Activated gamma-delta T cell treated with anti-CD3 and anti-CD28 coated beads, Interleukin-2, amount 50 U/mL, for 16 hours (primary cell): ENCODE results near the gene EXT2.

Experiments used
- DNase-seq: peaks from one replicate; pipeline ENCODE4 v3.0.0-alpha.2; 2020; ENCODE audit warnings: low read depth

EXT2 gene

DNA sequence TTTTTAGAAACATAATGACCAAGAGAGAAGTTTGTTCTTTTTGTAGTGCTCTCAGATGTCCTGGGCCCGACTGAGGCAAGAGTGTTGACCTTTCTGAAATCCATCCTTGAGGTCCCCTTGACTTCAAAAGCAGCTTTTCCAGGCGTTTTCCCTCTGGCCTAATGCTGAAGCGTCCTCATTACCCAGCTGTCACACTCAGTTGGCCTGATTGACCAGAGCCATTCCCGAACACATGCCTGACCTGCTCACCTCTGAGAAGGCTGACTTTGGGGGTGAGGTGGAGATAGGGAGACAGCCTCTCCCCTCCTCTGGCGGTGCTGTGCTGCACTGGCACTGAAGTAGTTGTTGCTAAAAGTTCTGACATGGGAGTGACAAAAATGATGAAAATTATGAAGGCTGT lies 147.6 kb downstream of the EXT2 start:
- no peak for DNase-seq

DNA sequence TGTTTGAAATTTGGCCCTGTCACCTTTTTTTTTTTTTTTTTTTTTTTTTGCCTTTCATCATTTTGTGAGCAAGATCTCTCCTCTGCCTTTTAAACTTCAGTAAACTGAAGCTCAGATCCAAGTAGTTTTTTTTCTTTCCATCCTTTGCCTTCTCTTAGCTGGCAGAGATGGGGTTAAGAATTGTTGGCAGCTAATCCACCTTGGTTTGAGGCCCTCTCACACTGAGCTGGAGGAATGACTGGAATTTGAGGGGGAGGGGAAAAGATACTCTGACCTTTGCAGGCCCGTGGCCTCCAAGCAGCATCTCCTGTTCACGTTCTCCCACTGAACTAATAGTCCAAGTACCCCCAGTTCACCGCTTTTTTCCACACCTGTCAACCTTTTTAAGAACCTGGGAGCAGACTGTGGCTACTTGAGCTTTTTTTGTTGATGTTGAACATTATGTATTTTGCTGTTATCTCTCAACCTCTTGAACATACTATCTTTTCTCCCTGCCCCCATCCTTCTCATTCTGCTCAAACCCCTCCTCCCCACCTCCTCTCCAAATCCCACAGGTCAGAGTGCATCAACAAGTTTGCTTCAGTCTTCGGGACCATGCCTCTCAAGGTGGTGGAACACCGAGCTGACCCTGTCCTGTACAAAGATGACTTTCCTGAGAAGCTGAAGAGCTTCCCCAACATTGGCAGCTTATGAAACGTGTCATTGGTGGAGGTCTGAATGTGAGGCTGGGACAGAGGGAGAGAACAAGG lies 148.3 kb downstream of the EXT2 start:
- DNase-seq = no peak

- DNase-seq = no peak
Observed at GRCh38 chr11:44244639-44245310, 149.3 kb downstream of the EXT2 start.

DNA sequence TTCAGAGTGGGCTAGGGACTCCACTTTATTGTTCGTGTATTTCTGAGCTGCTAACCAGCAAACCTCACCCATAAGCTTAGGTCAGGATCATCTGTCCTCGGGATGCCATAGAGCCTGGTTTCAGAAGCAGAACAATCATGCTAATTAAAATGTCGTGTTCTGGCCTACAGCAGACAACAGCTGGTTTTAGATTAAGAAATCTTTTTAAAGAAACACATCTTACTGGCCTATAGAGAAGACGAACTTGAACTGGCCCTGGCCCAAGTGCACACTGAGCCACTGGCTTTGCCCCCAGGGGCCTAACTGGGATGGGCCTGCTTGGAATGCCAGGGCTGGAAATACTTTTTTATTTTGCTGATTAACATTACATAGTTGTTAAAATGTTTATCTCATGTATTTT lies 151.2 kb downstream of the EXT2 start:
- no peak for DNase-seq

DNA sequence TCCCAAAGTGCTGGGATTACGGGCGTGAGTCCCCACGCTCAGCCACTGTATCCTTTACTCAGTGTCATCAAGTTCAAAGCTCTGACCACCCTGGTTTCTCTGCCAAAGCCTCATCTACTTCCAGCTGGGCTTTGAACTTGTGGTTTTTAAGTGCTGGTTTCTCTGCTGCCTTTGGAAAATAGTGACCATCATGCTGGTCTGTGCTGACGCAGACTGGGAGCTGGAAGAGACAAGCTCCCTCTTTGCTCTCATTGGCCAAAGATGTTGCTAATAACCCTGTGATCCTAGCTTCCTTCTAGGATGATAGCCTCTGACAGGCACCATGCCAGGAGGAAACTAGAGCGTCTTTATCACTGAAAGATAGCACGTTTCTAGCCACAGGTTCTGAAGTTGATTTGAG lies 152.0 kb downstream of the EXT2 start:
- no peak for DNase-seq

DNA sequence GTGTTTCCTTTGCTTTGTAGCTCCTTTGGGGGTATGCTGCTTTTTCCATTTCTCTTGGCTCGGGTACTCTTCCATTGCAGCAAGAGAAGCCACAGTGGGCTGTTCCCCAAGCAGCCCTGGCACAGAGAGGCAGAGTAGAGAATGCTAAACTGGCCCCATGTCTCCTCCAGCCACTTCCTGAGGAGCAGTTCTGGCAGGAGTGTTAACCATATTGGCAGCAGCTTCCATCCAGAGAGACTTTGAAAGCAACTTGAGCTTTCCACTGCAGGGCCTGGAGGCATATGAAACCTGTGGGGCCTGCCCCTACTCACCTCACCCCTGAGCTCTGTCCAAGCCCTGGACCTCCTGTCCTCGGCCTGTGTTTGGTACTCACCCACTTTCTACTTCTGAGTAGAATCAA lies 152.6 kb downstream of the EXT2 start:
- no peak for DNase-seq

DNA sequence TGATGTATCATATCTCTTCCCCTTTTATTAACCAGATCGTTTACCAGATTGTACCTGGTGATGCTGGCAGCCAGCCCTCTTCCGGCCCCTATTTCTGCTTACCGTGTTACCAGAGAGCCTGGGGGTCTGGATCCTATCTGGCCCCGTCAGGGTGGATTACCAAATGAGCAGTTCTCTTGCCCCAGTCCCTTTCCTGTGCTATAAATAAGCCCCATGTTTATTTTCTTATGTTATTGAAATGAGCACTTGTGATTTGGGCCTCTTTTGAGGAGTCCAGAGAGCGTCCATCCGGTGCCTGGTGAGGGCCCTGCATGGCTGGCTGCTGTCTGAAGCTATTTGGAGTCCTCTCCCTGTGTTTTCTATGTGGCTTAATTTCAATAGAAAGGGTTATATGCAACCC lies 154.9 kb downstream of the EXT2 start:
- DNase-seq = no peak

DNA sequence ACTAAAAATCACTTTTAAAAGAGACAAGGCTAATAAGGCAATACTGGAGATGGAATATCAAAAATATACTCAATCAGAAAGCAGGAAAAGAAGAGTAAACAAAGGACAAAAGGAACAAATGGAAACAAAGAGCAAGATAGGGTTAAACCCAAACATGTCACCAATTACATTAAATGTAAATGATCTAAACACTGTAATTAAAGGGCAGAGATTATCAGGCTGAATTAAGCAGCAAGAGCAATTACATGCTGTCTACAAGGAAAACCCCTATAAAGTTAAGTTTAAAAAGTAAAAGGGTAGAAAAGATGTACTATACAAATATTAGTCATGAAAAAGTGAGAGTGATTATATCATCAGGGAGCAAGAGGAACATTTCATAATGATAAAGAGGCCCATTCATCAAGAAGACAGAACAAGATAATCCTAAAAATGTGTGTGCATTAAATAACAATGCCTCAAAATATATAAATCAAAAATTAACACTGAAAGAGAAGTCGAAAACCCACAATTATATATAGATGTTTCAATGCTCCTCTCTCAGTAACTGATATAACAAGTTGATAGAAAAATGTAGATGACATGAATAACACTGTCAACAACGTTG lies 157.6 kb downstream of the EXT2 start:
- no peak for DNase-seq

GRCh38 chr11:44255406-44256071 lies 160.1 kb downstream of the EXT2 start:
- DNase-seq = no peak

GRCh38 chr11:44256673-44257291 lies 161.3 kb downstream of the EXT2 start:
- DNase-seq = no peak

- no peak for DNase-seq
Observed at GRCh38 chr11:44257338-44258189, 162.1 kb downstream of the EXT2 start.

GRCh38 chr11:44258190-44258489 lies 162.7 kb downstream of the EXT2 start:
- no peak for DNase-seq

- no peak for DNase-seq
Observed at GRCh38 chr11:44258839-44259420, 163.5 kb downstream of the EXT2 start.

DNA sequence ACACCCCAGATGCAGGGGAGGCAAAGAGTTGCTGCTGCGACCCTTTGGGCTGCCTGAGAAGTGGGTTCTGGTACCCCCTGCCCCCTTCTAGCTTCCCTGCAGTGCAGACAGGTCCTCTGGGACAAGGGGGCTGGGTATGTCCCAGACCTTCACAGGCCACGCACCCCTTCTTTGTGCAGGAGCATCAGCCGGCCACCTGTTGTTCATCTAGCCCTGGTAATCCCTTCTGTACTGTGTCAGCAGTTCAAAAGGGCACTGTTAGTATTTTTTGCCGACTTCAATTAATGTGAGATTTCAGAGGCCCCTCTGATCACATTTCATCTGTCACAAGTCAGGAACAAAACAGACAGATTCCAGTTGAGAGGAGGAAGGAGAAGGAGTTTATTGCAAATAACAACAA lies 164.6 kb downstream of the EXT2 start:
- no peak for DNase-seq

DNA sequence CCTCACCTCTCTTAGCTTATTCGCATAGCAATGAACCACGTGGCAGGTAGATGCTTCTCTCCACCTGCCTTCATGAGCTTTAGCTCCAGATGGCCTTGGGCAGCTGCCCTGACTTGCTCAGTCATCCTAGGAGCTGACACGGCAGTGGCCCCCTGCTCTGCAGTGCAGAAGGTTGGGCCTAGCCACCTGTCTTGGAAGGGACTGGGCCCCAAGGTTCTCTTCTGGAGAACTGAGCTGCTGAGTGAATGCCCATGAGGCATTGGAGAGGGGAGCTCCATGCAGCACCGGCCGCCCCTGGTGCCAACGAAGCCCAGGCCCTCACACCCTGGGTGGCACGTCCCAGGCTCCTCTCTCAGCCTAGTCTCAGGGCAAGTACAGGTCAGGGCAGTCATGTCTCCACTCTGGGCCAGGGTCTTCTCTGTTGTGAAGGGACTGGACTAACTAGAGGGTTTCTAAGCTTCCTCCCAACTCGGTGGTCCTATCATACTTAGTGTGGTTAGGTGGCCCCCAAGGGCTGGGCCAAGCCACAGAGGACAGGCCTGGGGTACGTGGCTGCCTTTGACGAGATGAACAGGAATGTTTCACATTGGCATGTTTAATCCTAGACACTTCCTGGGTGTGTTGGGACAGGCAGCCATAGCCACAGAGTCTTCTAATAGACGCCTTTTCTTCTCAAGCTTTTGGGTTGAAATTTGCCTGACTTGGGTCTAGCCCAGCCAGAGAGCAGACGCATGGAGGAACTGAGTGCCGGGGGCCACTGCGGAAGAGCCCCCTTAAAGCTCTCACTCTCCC lies 166.5 kb downstream of the EXT2 start:
- no peak for DNase-seq

DNA sequence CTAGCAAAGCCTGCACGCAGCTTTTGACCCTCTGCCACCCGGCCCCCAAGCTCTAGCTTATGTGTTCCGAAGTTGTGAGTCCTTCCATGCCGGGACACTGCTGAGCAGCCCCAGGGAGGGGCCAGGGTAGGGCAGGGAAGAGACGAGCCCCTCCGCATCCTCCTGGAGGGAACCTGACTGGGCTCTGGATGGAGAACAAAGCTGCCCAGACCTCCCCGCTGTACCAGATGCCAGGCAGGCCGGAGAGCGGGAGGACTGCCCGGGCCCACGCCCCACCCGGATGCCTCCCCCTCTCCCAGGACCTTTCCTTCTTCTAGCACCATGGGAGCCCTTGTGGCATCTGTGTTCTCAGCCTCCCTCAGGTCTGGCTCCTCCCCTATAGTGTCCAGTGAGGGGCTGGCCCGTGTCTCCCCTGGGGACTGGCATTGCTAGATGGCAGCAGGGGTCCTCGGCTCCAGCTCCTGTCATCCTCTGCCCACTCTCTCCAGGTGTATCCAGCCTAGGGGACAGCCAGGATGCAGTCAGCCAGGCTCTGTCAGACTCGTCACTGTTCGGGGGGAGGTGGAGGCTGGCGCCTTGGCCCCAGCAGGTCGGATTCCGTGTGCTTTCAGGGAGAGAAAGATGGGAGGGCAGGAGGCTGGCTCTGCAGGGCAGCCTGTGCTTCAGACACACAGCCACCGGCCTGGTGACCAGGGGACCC lies 168.4 kb downstream of the EXT2 start:
- no peak for DNase-seq

- no peak for DNase-seq
Observed at GRCh38 chr11:44264438-44264749, 168.9 kb downstream of the EXT2 start.

GRCh38 chr11:44264761-44265160 lies 169.3 kb downstream of the EXT2 start:
- DNase-seq = no peak

GRCh38 chr11:44266056-44266780 lies 170.7 kb downstream of the EXT2 start:
- no peak for DNase-seq
